ENCODE measurements around the gene KRT34. TPM values are rescaled to one million over a fixed set of nuclear protein-coding genes. Genes with fewer than 3 reads are reported as not detected.

Gene KRT34
- total RNA-seq, 1 donor from 2014 or later, result not detected

GRCh38 chr17:41404024-41404671 is 22.0 kb upstream of the KRT34 start:
- TF ChIP-seq, protein P1, sequence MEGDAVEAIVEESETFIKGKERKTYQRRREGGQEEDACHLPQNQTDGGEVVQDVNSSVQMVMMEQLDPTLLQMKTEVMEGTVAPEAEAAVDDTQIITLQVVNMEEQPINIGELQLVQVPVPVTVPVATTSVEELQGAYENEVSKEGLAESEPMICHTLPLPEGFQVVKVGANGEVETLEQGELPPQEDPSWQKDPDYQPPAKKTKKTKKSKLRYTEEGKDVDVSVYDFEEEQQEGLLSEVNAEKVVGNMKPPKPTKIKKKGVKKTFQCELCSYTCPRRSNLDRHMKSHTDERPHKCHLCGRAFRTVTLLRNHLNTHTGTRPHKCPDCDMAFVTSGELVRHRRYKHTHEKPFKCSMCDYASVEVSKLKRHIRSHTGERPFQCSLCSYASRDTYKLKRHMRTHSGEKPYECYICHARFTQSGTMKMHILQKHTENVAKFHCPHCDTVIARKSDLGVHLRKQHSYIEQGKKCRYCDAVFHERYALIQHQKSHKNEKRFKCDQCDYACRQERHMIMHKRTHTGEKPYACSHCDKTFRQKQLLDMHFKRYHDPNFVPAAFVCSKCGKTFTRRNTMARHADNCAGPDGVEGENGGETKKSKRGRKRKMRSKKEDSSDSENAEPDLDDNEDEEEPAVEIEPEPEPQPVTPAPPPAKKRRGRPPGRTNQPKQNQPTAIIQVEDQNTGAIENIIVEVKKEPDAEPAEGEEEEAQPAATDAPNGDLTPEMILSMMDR (IDR thresholded peaks at IDR 0.05), result no peak
- H3K9me3 Mint-ChIP-seq (ENCODE audit: unreplicated experiment), result no peaks in the 10 kb centered on the region
- peak overlapping the region; percentile 56 for H3K27ac Mint-ChIP-seq (ENCODE audit: unreplicated experiment)
- no peaks in the 10 kb centered on the region for H3K27me3 Mint-ChIP-seq (ENCODE audit: unreplicated experiment)
- no peak for DNase-seq (ENCODE audit: extremely low spot score, unreplicated experiment)
- no peaks in the 10 kb centered on the region for H3K36me3 Mint-ChIP-seq (ENCODE audit: unreplicated experiment)
- H3K4me3 Mint-ChIP-seq (ENCODE audit: unreplicated experiment), result no peak overlapping the region
- peaks cover 28% of the 10 kb centered on the region for H3K4me1 Mint-ChIP-seq (ENCODE audit: unreplicated experiment)

- no peaks in the 10 kb centered on the region for H3K36me3 Mint-ChIP-seq (ENCODE audit: unreplicated experiment)
- peaks cover 28% of the 10 kb centered on the region for H3K4me1 Mint-ChIP-seq (ENCODE audit: unreplicated experiment)
- no peak overlapping the region for H3K27ac Mint-ChIP-seq (ENCODE audit: unreplicated experiment)
- H3K4me3 Mint-ChIP-seq (ENCODE audit: unreplicated experiment), result no peak overlapping the region
- H3K9me3 Mint-ChIP-seq (ENCODE audit: unreplicated experiment), result no peaks in the 10 kb centered on the region
- TF ChIP-seq, protein P1 (IDR thresholded peaks at IDR 0.05), result no peak
- no peaks in the 10 kb centered on the region for H3K27me3 Mint-ChIP-seq (ENCODE audit: unreplicated experiment)
- DNase-seq (ENCODE audit: extremely low spot score, unreplicated experiment), result no peak
Observed at GRCh38 chr17:41403404-41404023, 21.4 kb upstream of the KRT34 start.

GRCh38 chr17:41402161-41402560 is 20.1 kb upstream of the KRT34 start:
- TF ChIP-seq, protein P1 (IDR thresholded peaks at IDR 0.05), result no peak
- H3K27ac Mint-ChIP-seq (ENCODE audit: unreplicated experiment), result peak overlapping the region; percentile 2

GRCh38 chr17:41396996-41397660 is 15.0 kb upstream of the KRT34 start, which contains the start of gene KRT31:
KRT31 (minus strand) TSS chr17:41397608; CDS start chr17:41397539, 69 bp downstream.
- DNase-seq (ENCODE audit: extremely low spot score, unreplicated experiment), result no peak

More at GRCh38 chr17:41402161-41402560, 20.1 kb upstream of the KRT34 start:
- no peak for DNase-seq (ENCODE audit: extremely low spot score, unreplicated experiment)
- Mint-ChIP-seq H3K9me3 (ENCODE audit: unreplicated experiment) (no peaks in the 10 kb centered on the region), H3K27me3 (ENCODE audit: unreplicated experiment) (no peaks in the 10 kb centered on the region), H3K4me3 (ENCODE audit: unreplicated experiment) (no peak overlapping the region), H3K4me1 (ENCODE audit: unreplicated experiment) (peaks cover 28% of the 10 kb centered on the region), H3K36me3 (ENCODE audit: unreplicated experiment) (no peaks in the 10 kb centered on the region)

More at GRCh38 chr17:41396996-41397660, 15.0 kb upstream of the KRT34 start, which contains the start of gene KRT31:
- Mint-ChIP-seq H3K27me3 (ENCODE audit: unreplicated experiment) (no peaks in the 10 kb centered on the region), H3K4me1 (ENCODE audit: unreplicated experiment) (peaks cover 3% of the 10 kb centered on the region), H3K4me3 (ENCODE audit: unreplicated experiment) (no peak within 1 kb of the TSS), H3K27ac (ENCODE audit: unreplicated experiment) (no peak within 1 kb of the TSS), H3K36me3 (ENCODE audit: unreplicated experiment) (no peaks in the 10 kb centered on the region), H3K9me3 (ENCODE audit: unreplicated experiment) (no peaks in the 10 kb centered on the region)
- TF ChIP-seq, protein P1 (IDR thresholded peaks at IDR 0.05), result no peak

Data from osteocyte (in vitro differentiated cells).